SK-N-SH treated with all-trans-retinoic acid at 6 μM for 48 hours (cell line): ENCODE data around the gene FAM234A.

Experiments
- ATAC-seq: fragments of 200-7000 bp; cut with Tn5 transposase; 3 replicates; pipeline ENCODE4 v1.9.1; 2020; ENCODE audit warnings: mild to moderate bottlenecking, moderate library complexity
- ARNTL ChIP-seq: fragments of 450-650 bp; formaldehyde crosslinking; IDR thresholded peaks from 2 replicates; pipeline ENCODE4 v1.5.0; 2020; ENCODE audit warnings: low read depth, mild to moderate bottlenecking, moderate library complexity, borderline replicate concordance
- CREB5 ChIP-seq: fragments of 250-450 bp; sonication (Bioruptor Pico); IDR thresholded peaks from 2 replicates; pipeline ENCODE4 v1.5.1; 2020; ENCODE audit warnings: low read depth, mild to moderate bottlenecking, moderate library complexity
- CSDC2 ChIP-seq: fragments of 250-450 bp; sonication (Bioruptor Pico); IDR thresholded peaks from 2 replicates; pipeline ENCODE4 v1.5.0; 2020; ENCODE audit warnings: mild to moderate bottlenecking, moderate library complexity
- CSRNP3 ChIP-seq: fragments of 250-450 bp; sonication (Bioruptor Pico); IDR thresholded peaks from 2 replicates; pipeline ENCODE4 v1.5.1; 2021; ENCODE audit warnings: mild to moderate bottlenecking, moderate library complexity
- GLIS3 ChIP-seq: fragments of 250-450 bp; sonication (Bioruptor Pico); IDR thresholded peaks from 2 replicates; pipeline ENCODE4 v1.5.0; 2020; ENCODE audit warnings: mild to moderate bottlenecking, moderate library complexity
- OSR1 ChIP-seq: fragments of 250-450 bp; sonication (Bioruptor Pico); IDR thresholded peaks from 2 replicates; pipeline ENCODE4 v1.8.0; 2022; ENCODE audit warnings: moderate library complexity, mild to moderate bottlenecking, inconsistent platforms
- PPARA ChIP-seq: fragments of 250-450 bp; sonication (Bioruptor Pico); IDR thresholded peaks from 2 replicates; pipeline ENCODE4 v1.5.0; 2020; ENCODE audit warnings: mild to moderate bottlenecking, borderline replicate concordance
- RARB ChIP-seq: fragments of 250-450 bp; sonication (Bioruptor Pico); IDR thresholded peaks from 2 replicates; pipeline ENCODE4 v1.8.0; 2021; ENCODE audit warnings: mild to moderate bottlenecking, moderate library complexity
- SNAI2 ChIP-seq: fragments of 250-450 bp; sonication (Bioruptor Pico); IDR thresholded peaks from 2 replicates; pipeline ENCODE4 v1.5.0; 2020; ENCODE audit warnings: mild to moderate bottlenecking, moderate library complexity
- TCF4 ChIP-seq: fragments of 250-450 bp; sonication (Bioruptor Pico); IDR thresholded peaks from 2 replicates; pipeline ENCODE4 v1.8.0; 2021; ENCODE audit warnings: mild to moderate bottlenecking, moderate library complexity, borderline replicate concordance
- TOX ChIP-seq: fragments of 250-450 bp; sonication (Bioruptor Pico); IDR thresholded peaks from 2 replicates; pipeline ENCODE4 v1.8.0; 2021; ENCODE audit warnings: mild to moderate bottlenecking, moderate library complexity, borderline replicate concordance
- TSHZ2 ChIP-seq: fragments of 250-450 bp; sonication (Bioruptor Pico); IDR thresholded peaks from 2 replicates; pipeline ENCODE4 v1.5.0; 2020; ENCODE audit warnings: mild to moderate bottlenecking, moderate library complexity
- ZC3H10 ChIP-seq: fragments of 250-450 bp; sonication (Bioruptor Pico); IDR thresholded peaks from 2 replicates; pipeline ENCODE4 v1.5.1; 2021; ENCODE audit warnings: mild to moderate bottlenecking, moderate library complexity
- ZFP30 ChIP-seq: fragments of 450-650 bp; formaldehyde crosslinking; IDR thresholded peaks from 2 replicates; pipeline ENCODE4 v1.5.0; 2022; ENCODE audit warnings: mild to moderate bottlenecking, moderate library complexity
- ZNF565 ChIP-seq: fragments of 450-650 bp; formaldehyde crosslinking; conservative IDR thresholded peaks from 2 replicates; pipeline ENCODE4 v1.5.0; 2020; ENCODE audit warnings: low read depth, mild to moderate bottlenecking, moderate library complexity
- ZNF70 ChIP-seq: fragments of 450-650 bp; formaldehyde crosslinking; IDR thresholded peaks from 2 replicates; pipeline ENCODE4 v1.5.0; 2020; ENCODE audit warnings: mild to moderate bottlenecking, moderate library complexity
- ZNF8 ChIP-seq: fragments of 450-650 bp; formaldehyde crosslinking; IDR thresholded peaks from 2 replicates; pipeline ENCODE4 v1.5.0; 2020; ENCODE audit warnings: mild to moderate bottlenecking, moderate library complexity
- TF ChIP-seq, protein P1 (sequence below): fragments of 250-450 bp; sonication (Bioruptor Pico); IDR thresholded peaks from 2 replicates; pipeline ENCODE4 v1.8.0; 2021; ENCODE audit warnings: low read depth, mild to moderate bottlenecking, moderate library complexity, borderline replicate concordance
- TF ChIP-seq, protein P2 (sequence below): fragments of 250-450 bp; sonication (Bioruptor Pico); IDR thresholded peaks from 2 replicates; pipeline ENCODE4 v1.8.0; 2020; ENCODE audit warnings: mild to moderate bottlenecking, moderate library complexity, borderline replicate concordance

FAM234A gene

DNA sequence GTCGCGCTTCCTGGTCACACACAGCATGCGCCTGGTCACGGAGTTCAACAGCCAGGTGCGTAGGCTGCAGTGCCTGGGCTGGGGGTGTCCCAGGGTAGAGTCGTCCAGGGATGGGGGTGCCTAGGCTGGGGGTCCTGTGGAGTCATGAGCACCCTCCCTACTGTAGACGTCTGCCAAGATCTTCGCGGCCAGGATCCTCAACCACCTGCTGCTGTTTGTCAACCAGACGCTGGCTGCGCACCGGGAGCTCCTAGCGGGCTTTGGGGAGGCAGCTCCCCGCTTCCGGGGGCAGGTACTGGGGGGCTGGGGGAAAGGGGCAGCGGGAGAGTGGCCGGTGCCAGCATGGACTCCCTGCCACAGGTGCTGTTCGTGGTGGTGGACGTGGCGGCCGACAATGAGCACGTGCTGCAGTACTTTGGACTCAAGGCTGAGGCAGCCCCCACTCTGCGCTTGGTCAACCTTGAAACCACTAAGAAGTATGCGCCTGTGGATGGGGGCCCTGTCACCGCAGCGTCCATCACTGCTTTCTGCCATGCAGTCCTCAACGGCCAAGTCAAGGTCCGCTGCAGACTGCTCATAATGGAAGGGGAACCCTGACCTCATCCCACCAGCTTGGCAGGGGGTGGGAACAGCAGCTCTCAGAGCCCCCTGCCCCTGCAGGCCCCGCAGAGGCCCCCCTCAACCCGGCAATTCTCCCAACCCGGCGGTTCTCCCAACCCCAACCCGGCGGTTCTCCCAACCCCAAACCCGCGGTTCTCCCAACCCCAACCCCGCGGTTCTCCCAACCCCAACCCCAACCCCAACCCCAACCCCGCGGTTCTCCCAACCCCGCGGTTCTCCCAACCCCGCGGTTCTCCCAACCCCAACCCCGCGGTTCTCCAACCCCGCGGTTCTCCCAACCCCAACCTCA lies 50.8 kb downstream of the FAM234A start:
- no peak for TF ChIP-seq ZNF8 (CRISPR knock-in tag)
- no peak for TF ChIP-seq TSHZ2 (CRISPR knock-in tag)
- no peak for TF ChIP-seq CREB5 (CRISPR knock-in tag)
- TF ChIP-seq CSRNP3 (CRISPR knock-in tag): no peak
- TF ChIP-seq TCF4: no peak
- no peak for TF ChIP-seq ZNF70 (CRISPR knock-in tag)
- no peak for TF ChIP-seq RARB (CRISPR knock-in tag)
- no peak for TF ChIP-seq PPARA (CRISPR knock-in tag)
- no peak for TF ChIP-seq TOX (CRISPR knock-in tag)
- TF ChIP-seq, all 23 proteins: peak for 0
- no peak for ATAC-seq

GRCh38 chr16:286491-287297 lies 52.1 kb downstream of the FAM234A start:
- no peak for ATAC-seq
- TF ChIP-seq TCF4 (no peak), RARB (CRISPR knock-in tag) (no peak)

DNA sequence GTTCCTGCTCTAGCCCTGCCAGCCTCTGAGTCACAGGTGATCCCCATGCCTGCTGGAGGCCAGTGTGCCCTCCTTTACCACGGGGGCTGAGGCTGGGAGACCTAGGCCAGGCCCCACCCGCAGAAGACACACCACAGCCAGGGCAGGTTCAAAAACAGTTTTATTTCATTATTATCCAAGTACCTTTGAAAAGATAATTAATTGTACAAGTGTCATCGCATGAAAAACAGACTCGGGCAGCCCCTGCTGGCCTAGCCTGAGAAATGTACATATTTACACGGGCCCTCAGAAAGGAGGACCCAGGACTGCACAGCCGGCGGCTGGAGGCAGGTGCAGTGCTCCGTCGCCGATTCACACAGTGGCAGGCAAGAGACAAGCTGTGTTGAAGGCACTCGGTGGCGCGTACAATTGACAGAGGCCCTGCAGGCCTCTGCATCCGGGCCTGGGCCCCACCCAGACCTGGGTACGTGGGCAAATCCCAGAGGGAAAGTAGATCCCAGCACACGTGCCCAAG lies 52.7 kb downstream of the FAM234A start:
- no peak for TF ChIP-seq ARNTL (CRISPR knock-in tag)
- TF ChIP-seq OSR1 (CRISPR knock-in tag): no peak
- TF ChIP-seq, protein P1, sequence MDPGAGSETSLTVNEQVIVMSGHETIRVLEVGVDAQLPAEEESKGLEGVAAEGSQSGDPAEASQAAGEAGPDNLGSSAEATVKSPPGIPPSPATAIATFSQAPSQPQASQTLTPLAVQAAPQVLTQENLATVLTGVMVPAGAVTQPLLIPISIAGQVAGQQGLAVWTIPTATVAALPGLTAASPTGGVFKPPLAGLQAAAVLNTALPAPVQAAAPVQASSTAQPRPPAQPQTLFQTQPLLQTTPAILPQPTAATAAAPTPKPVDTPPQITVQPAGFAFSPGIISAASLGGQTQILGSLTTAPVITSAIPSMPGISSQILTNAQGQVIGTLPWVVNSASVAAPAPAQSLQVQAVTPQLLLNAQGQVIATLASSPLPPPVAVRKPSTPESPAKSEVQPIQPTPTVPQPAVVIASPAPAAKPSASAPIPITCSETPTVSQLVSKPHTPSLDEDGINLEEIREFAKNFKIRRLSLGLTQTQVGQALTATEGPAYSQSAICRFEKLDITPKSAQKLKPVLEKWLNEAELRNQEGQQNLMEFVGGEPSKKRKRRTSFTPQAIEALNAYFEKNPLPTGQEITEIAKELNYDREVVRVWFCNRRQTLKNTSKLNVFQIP (CRISPR knock-in tag): no peak
- no peak for TF ChIP-seq TSHZ2 (CRISPR knock-in tag)
- TF ChIP-seq RARB (CRISPR knock-in tag): no peak
- TF ChIP-seq ZFP30: no peak
- no peak for TF ChIP-seq GLIS3 (CRISPR knock-in tag)
- TF ChIP-seq, protein P2, sequence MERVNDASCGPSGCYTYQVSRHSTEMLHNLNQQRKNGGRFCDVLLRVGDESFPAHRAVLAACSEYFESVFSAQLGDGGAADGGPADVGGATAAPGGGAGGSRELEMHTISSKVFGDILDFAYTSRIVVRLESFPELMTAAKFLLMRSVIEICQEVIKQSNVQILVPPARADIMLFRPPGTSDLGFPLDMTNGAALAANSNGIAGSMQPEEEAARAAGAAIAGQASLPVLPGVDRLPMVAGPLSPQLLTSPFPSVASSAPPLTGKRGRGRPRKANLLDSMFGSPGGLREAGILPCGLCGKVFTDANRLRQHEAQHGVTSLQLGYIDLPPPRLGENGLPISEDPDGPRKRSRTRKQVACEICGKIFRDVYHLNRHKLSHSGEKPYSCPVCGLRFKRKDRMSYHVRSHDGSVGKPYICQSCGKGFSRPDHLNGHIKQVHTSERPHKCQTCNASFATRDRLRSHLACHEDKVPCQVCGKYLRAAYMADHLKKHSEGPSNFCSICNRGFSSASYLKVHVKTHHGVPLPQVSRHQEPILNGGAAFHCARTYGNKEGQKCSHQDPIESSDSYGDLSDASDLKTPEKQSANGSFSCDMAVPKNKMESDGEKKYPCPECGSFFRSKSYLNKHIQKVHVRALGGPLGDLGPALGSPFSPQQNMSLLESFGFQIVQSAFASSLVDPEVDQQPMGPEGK (CRISPR knock-in tag): no peak
- TF ChIP-seq TOX (CRISPR knock-in tag): no peak
- TF ChIP-seq SNAI2 (CRISPR knock-in tag): no peak
- no peak for TF ChIP-seq ZC3H10 (CRISPR knock-in tag)
- TF ChIP-seq CSDC2 (CRISPR knock-in tag): no peak
- TF ChIP-seq TCF4: no peak
- no peak for TF ChIP-seq ZNF70 (CRISPR knock-in tag)
- no peak for TF ChIP-seq ZNF565
- no peak for TF ChIP-seq PPARA (CRISPR knock-in tag)
- TF ChIP-seq CSRNP3 (CRISPR knock-in tag): no peak
- no peak for ATAC-seq
